Upper lobe of left lung (tissue), 6 donors: ENCODE data around the gene FAM89A. TPM values are rescaled to one million over a fixed set of nuclear protein-coding genes. Genes with fewer than 3 reads are reported as not detected.

Experiments
- ATAC-seq, 2 donors: fragments of 200-7000 bp; cut with Tn5 transposase; one replicate each; pipeline ENCODE4 v1.9.1; 2022; ENCODE audit warnings: mild to moderate bottlenecking in 2 of 2, moderate library complexity in 2 of 2; ENCODE audit not compliant: low FRiP score in 2 of 2
- DNase-seq, 2 donors: peaks; one replicate each; pipeline ENCODE4 v3.0.0-alpha.2; 2019 to 2020
- H3K27ac ChIP-seq, 4 donors: fragments of 200-600 bp; sonication (generic); one replicate each; pipeline ENCODE4 v1.5.1; 2016 to 2019
- H3K27me3 ChIP-seq, 4 donors: fragments of 200-600 bp; sonication (generic); one replicate each; pipeline ENCODE4 v1.5.1; 2017 to 2019
- H3K36me3 ChIP-seq, 4 donors: fragments of 200-600 bp; sonication (generic); one replicate each; pipeline ENCODE4 v1.5.1; 2016 to 2019
- H3K4me1 ChIP-seq, 4 donors: fragments of 200-600 bp; sonication (generic); one replicate each; pipeline ENCODE4 v1.5.1; 2018 to 2019
- H3K4me3 ChIP-seq, 4 donors: fragments of 200-600 bp; sonication (generic); one replicate each; pipeline ENCODE4 v1.5.1; 2017 to 2019; ENCODE audit warnings: mild to moderate bottlenecking in 2 of 4, moderate library complexity in 1 of 4
- H3K9me3 ChIP-seq, 4 donors: fragments of 200-600 bp; sonication (generic); one replicate each; pipeline ENCODE4 v1.5.1; 2018 to 2019
- EP300 ChIP-seq, 4 donors: sonication (generic); formaldehyde crosslinking; IDR thresholded peaks; one replicate each; pipeline ENCODE4 v1.5.1; 2017; ENCODE audit warnings: antibody characterized with exemption in 4 of 4, control low read depth in 2 of 4
- POLR2A ChIP-seq, 4 donors: fragments of 450-650 bp; IDR thresholded peaks; one replicate each; pipeline ENCODE4 v1.5.1; 2016 to 2017; ENCODE audit warnings: antibody characterized with exemption in 4 of 4, mild to moderate bottlenecking in 2 of 4
- POLR2AphosphoS5 ChIP-seq, 2 donors: sonication (generic); formaldehyde crosslinking; IDR thresholded peaks; one replicate each; pipeline ENCODE4 v1.5.1; 2017; ENCODE audit warnings: antibody characterized with exemption in 2 of 2
- WGBS, 2 donors: methylation state at CpG; one replicate each; pipeline ENCODE4 v1.1.5; 2017 to 2018; 5-methylcytosine and 5-hydroxymethylcytosine counted together
- total RNA-seq, 6 donors: library from RNA; depleted of rRNA in 4 of 6; stranded (reverse); fragments of >200 nt in 4 of 6; gene quantifications; one replicate each; pipeline versions ENCODE4 v1.1.0 to v1.2.1, GENCODE V29; 2016 to 2021
- TF ChIP-seq, protein P1 (sequence below), 6 experiments: fragments of 450-650 bp in 4 of 6; fragments of 200-600 bp in 2 of 6; sonication (generic) in 2 of 6; IDR thresholded peaks; one replicate each; pipeline ENCODE4 v1.5.1; 2016 to 2019; ENCODE audit warnings: antibody characterized with exemption in 6 of 6
- donor health status: DM: no; HTN: no; CAD: no; lungs with moderate emphysema.
- donor health status: DM: no; HTN: yes; CAD: no; lungs with severe emphysema.

Gene FAM89A
- total RNA-seq, 6 donors from 2014 or later: 17.8 to 64.5 (median 39.3) TPM

DNA sequence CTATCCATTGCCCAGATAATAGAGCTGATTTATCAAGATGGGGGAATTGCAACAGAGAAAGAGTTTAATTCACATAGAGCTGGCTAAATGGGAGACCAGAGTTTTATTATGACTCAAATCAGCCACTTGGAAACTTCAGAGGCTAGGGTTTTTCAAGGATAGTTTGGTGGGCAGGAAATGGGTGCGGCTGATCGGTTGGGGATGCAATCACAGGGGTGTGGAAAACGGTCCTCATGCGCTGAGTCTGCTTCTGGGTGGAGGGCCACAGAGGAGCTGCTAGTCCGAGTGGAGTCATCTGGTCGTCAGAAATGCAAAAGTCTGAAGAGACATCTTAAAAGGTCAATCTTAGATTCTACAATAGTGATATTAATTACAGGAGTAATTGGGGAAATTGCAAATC is 32.0 kb upstream of the FAM89A start:
- TF ChIP-seq POLR2AphosphoS5 (IDR thresholded peaks at IDR 0.05) (no peak), POLR2A (IDR thresholded peaks at IDR 0.05) (no peak), EP300 (IDR thresholded peaks at IDR 0.05) (no peak)
- TF ChIP-seq, protein P1, sequence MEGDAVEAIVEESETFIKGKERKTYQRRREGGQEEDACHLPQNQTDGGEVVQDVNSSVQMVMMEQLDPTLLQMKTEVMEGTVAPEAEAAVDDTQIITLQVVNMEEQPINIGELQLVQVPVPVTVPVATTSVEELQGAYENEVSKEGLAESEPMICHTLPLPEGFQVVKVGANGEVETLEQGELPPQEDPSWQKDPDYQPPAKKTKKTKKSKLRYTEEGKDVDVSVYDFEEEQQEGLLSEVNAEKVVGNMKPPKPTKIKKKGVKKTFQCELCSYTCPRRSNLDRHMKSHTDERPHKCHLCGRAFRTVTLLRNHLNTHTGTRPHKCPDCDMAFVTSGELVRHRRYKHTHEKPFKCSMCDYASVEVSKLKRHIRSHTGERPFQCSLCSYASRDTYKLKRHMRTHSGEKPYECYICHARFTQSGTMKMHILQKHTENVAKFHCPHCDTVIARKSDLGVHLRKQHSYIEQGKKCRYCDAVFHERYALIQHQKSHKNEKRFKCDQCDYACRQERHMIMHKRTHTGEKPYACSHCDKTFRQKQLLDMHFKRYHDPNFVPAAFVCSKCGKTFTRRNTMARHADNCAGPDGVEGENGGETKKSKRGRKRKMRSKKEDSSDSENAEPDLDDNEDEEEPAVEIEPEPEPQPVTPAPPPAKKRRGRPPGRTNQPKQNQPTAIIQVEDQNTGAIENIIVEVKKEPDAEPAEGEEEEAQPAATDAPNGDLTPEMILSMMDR (IDR thresholded peaks at IDR 0.05): no peak
- Histone ChIP-seq H3K4me3 (no peak overlapping the region), H3K36me3 (no peaks in the 10 kb centered on the region), H3K27me3 (no peaks in the 10 kb centered on the region), H3K9me3 (no peaks in the 10 kb centered on the region), H3K4me1 (no peaks in the 10 kb centered on the region), H3K27ac (no peak overlapping the region)
- ATAC-seq (no peak), DNase-seq (no peak)
- whole genome bisulfite sequencing, 2 donors: 67 to 74% methylated on average over 6 of the region's 6 CpGs

- Histone ChIP-seq H3K27ac (no peak overlapping the region), H3K4me1 (no peaks in the 10 kb centered on the region), H3K27me3 (no peaks in the 10 kb centered on the region), H3K4me3 (no peak overlapping the region), H3K9me3 (no peaks in the 10 kb centered on the region), H3K36me3 (no peaks in the 10 kb centered on the region)
- DNase-seq (peak in 1 of 2 donors; percentile 29), ATAC-seq (no peak)
- WGBS, 2 donors: 47 to 57% methylated on average over 8 of the region's 8 CpGs
- TF ChIP-seq, protein P1 (IDR thresholded peaks at IDR 0.05): no peak
- no peak for TF ChIP-seq POLR2AphosphoS5 (IDR thresholded peaks at IDR 0.05)
- TF ChIP-seq EP300 (IDR thresholded peaks at IDR 0.05): no peak
- TF ChIP-seq POLR2A (IDR thresholded peaks at IDR 0.05): no peak
Observed at GRCh38 chr1:231070758-231071444, 30.8 kb upstream of the FAM89A start.

DNA sequence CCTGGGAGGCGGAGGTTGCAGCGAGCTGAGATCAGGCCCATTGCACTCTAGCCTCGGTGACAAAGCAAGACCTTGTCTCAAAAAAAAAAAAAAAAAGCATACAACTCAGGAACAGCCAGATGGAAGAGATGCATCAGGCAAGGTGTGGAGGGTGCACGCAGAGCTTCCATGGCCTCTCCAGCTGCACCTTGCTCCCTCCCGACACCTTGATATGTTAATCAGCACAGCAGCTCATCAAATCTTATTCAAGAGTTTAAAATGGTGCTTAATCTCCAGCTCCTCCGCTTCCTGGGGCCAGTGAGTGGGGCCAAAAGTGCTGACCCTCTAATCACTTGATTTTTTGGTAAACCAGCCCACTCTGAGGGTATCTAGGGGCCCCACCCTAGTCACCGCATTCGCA is 29.3 kb upstream of the FAM89A start:
- no peaks in the 10 kb centered on the region for H3K27me3 ChIP-seq
- no peak overlapping the region for H3K27ac ChIP-seq
- ATAC-seq (no peak), DNase-seq (no peak)
- H3K4me3 ChIP-seq: no peak overlapping the region
- WGBS, 2 donors: 83 to 92% methylated on average over 8 of the region's 8 CpGs
- H3K4me1 ChIP-seq: peaks cover 0 to 2% (median 0%) of the 10 kb centered on the region in 4 donors
- TF ChIP-seq, protein P1 (IDR thresholded peaks at IDR 0.05): no peak
- TF ChIP-seq POLR2AphosphoS5 (IDR thresholded peaks at IDR 0.05) (no peak), EP300 (IDR thresholded peaks at IDR 0.05) (no peak)
- H3K9me3 ChIP-seq: no peaks in the 10 kb centered on the region
- H3K36me3 ChIP-seq: no peaks in the 10 kb centered on the region

DNA sequence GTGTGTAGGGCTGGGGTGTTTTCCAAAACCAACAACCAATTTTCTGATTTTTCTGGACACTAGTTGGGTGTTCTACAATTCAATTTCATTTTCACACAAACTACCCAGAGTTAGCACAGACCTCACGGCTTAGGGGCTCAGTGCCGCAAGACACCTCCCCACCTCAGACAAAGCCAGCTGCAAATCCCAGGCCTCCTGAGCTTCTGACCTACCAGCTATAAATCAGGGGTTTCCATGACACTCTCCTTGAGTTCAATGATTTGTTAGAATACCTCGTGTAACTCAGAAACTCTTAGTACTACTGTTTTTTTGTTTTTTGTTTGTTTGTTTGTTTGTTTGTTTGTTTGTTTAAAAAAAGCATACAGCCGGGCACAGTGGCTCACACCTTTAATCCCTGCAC is 28.7 kb upstream of the FAM89A start:
- TF ChIP-seq POLR2A (IDR thresholded peaks at IDR 0.05) (no peak), POLR2AphosphoS5 (IDR thresholded peaks at IDR 0.05) (no peak), EP300 (IDR thresholded peaks at IDR 0.05) (no peak)
- TF ChIP-seq, protein P1 (IDR thresholded peaks at IDR 0.05): no peak
- H3K4me1 ChIP-seq: peaks cover 0 to 2% (median under 1%) of the 10 kb centered on the region in 4 donors
- no peaks in the 10 kb centered on the region for H3K27me3 ChIP-seq
- ATAC-seq (no peak), DNase-seq (no peak)
- H3K9me3 ChIP-seq: no peaks in the 10 kb centered on the region
- no peak overlapping the region for H3K4me3 ChIP-seq
- no peaks in the 10 kb centered on the region for H3K36me3 ChIP-seq
- no peak overlapping the region for H3K27ac ChIP-seq
- WGBS, 2 donors: 75 to 76% methylated on average over 4 of the region's 4 CpGs
